ENCODE data around the gene CDH2.

CDH2 gene

DNA sequence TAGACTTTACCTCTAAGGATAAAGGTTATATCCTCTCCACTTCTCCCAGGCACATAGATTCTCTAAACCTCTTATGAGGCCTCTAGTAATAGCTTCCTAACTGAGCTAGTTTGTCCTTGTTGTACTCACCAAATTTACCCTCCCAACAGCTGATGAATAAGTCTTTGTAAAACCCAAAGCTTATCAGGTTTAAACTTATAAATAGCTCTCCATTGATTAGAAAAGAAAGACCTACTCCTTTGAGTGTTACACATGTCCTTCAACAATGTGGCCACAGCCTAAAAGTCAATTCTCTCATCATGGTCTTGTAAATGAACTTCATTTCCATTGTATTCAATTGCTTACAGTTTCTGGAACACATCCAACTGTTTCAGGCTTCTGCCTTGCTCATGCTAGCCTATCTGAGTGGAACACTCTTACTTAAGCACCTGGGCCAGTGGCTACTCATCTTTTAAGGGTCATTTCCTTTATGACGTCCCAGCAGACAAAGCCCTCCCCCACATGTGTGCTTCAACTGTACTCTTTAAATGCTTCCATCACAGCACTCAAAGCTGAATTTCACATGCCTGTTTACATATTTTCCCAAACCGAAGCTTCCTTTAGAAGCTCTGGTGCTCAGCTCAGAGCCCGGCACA, 131.6 kb downstream of the CDH2 start:
- no peak overlapping the region for H3K4me3 ChIP-seq (ENCODE audit: low read depth, low read length)

DNA sequence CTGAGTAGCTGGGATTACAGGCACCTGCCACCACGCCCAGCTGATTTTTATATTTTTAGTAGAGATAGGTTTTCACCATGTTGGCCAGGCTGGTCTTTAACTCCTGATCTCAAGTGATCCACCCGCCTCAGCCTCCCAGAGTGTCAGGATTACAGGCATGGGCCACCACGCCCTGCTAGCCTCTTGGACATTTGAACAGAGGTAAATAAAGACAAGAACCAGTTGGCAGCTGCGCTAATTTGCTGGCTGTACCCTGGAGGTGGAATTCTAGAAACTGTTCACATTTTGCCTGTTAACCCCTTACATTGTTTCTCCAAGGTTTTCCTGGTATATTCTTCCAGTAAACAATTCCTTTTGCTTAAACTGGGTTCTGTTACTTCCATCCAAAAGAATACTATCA, 132.9 kb downstream of the CDH2 start:
- no peak overlapping the region for H3K4me3 ChIP-seq (ENCODE audit: low read depth, low read length)

DNA sequence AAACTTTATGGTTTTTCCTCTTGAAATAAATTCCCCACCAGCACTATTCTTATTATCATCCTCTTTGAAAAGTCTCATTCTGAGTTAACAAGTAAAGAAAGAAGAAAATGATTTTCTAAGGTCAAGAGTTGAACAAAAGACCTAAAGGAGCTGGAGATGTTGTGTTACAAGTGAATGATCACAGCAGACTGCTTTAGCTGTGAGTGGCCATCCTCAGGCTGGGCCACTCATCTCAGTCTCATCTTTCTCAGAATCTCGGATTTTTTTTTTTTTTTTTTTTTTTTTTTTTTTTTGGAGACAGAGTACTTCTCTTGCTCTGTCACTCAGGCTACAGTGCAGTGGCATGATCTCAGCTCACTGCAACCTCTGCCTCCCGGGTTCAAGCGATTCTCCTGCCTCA, 133.3 kb downstream of the CDH2 start:
- H3K4me3 ChIP-seq (ENCODE audit: low read depth, low read length): no peak overlapping the region

DNA sequence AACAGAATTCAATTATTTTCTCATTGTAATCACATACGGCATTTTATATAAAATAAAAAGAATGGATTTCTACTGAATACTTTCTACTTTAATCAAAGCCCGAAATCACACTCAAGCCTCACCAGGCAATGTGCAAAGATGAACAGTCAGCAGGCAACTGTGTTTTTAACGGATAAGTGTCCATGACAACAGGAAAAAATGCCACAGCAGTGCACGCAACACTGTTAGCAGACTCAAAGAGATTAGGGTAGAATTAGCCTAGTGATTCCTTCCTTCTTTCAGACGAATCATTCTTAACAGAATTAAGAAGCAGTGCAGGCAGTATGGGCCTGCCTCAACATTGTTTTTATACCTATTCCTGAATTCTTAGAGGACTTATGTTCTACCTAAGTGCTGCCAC, 135.6 kb downstream of the CDH2 start:
- no peak overlapping the region for H3K4me3 ChIP-seq (ENCODE audit: low read depth, low read length)

DNA sequence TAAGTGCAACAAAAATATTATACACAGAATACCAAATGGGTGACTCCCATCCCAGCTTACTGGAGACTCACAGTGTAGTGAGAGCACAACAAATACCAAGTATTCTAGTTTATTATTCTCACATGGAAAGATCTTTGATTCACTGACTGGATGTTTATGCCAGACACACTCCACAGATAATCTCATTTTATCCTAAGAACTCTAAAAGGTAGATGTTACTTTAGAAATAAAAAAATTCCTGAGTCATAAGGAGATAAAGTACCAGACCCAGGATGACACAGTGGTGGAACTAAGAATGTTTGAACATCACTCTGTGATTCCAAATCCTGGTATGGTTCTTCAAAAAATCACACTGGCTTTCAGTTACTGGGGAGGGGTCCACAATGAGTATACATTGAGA, 136.2 kb downstream of the CDH2 start:
- no peak overlapping the region for H3K4me3 ChIP-seq (ENCODE audit: low read depth, low read length)

DNA sequence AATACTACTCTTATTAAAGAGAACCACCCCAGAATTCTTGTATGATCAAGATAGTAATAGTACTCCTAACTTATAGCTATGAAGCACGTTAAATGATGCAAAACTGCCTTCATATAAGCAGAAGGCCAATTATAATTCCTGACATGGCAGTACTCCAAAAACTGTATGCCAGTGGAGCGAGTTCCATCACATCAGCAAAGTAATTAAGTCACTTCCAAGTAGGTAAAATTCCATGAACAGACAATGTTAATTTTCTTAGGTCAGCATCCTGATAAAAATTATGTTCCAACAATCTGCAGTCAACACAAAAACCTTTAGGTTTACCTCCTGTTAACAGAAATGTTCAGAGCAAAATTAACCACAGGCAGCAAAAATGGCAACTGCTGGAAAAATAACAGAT, 136.7 kb downstream of the CDH2 start:
- H3K4me3 ChIP-seq (ENCODE audit: low read depth, low read length): no peak overlapping the region

DNA sequence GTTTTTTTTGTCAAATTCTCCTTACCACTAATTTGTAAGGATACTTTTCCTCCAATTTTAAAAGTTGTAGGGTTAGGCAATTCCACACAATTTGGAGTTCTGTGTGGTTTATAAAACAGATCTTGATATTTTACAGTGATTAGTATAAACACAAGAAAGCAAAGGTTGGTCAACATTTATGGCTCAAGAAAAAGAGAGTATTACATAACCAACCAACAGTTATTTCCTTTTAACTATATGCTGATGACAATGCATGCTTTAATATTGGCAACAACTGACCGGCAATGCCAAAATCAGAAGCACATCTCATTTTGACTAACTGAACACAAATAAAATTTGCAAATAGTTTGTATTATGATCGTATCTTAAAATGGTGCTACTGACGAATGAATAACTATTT, 137.2 kb downstream of the CDH2 start:
- no peak overlapping the region for H3K4me3 ChIP-seq (ENCODE audit: low read depth, low read length)

DNA sequence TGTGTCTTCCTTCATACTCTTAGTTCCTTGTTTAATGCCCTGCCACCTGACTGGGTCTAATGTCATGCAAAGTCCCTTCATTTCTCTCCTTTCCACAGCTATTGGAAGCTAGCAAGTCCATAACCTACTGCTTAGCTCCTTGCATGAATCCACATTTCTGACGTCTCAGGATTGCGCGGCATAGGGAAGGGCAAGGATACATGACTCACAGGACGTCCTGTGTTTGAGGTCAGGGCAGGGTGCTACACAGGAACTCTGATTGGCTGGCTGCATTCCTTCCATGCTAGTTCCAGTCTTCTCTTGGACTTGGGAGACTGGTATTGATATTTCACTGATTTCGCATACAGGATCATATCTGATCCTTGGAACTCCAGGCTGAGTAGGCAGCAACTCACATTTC, 137.9 kb downstream of the CDH2 start:
- H3K4me3 ChIP-seq (ENCODE audit: low read depth, low read length): no peak overlapping the region

DNA sequence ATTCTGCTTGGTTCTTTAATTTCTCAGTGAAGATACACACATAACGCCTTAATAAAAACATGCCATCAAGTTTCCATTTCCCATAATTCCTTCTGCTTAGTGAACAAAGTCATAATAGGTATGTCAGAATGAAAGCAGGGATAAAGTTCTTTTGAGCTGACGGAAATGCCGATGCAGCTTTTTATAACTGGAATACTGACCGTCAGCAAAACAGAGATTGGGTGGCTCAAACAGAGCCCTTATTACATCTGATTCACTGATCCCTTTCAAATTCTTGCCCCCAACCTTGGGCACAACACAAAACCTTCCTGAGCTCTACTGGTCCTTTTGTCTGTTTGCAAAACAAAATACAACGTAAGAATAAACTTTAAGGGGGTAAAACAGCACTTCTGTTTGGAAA, 140.4 kb downstream of the CDH2 start:
- no peak overlapping the region for H3K4me3 ChIP-seq (ENCODE audit: low read depth, low read length)

DNA sequence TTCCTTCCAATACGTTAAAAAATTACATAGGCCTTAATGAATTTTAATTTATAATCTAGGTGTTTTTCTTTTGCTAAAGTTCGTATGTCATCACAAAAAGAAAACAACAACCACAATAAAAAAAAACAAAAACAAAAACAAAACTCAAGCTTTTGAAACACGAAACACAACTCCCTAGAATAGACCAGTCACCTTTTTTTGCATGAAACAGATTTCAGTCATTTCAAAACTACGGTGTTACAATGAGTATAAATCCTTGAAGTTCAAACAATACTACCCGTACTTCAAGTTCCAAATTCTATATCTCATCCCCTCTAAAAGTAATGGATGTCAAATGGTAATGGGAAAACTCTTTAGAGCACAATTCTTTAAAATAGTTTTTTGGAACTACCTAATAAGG, 142.4 kb downstream of the CDH2 start:
- H3K4me3 ChIP-seq (ENCODE audit: low read depth, low read length): no peak overlapping the region

DNA sequence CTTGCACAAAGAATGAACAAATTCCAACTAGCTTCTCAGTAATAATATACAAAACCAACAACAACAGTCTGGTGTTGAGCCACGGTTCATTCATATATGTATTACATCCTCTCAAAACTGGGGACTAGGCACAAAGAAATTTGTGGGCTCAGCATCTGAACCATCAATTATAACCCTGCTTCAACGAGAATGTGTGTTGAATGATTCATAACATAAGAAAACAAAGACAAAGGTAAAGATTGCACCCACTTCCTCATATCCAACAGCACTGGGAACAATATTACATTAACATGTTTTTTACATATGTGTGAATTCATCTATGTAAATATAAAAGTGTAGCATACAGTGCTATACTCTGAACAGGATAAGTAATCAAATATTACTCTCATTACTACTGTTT, 144.8 kb downstream of the CDH2 start:
- H3K4me3 ChIP-seq (ENCODE audit: low read depth, low read length): no peak overlapping the region

DNA sequence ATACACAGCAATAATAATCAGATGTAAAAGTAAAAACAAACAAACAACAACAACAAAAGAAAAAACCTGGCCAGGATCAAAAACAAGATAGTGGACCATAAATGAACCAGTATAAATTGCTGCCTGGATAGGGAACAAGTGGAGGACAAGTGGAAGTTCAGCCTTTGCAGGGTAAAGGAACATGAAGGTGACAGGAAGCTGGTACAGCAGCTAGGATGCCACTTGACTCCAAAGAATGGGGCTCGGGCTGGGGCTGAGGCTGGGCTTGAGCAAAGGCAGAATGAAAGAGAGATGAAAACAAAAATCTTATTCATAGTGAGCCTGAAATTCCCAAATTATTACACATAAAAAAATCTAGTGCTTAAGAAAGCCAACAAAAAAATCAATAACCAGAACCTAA, 146.5 kb downstream of the CDH2 start:
- no peak overlapping the region for H3K4me3 ChIP-seq (ENCODE audit: low read depth, low read length)

DNA sequence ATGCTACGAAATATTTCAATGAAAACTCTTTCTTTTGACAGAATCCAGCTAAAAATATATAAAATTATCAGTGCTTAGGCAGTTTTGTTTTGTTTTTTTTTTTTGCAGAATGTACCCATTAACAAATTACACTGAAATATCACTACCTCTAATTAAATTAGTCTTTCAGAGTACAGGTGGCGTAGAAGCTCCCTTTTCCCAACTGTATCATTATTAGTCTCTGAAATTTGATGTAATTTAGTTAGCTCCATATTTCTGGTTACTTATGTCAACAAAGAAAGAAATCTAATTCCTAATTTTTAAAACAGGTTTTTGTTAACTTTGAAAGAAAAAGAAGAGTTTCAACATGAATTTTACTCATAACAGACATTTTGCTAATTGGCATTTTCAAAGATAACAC, 149.2 kb downstream of the CDH2 start:
- H3K4me3 ChIP-seq (ENCODE audit: low read depth, low read length): no peak overlapping the region

DNA sequence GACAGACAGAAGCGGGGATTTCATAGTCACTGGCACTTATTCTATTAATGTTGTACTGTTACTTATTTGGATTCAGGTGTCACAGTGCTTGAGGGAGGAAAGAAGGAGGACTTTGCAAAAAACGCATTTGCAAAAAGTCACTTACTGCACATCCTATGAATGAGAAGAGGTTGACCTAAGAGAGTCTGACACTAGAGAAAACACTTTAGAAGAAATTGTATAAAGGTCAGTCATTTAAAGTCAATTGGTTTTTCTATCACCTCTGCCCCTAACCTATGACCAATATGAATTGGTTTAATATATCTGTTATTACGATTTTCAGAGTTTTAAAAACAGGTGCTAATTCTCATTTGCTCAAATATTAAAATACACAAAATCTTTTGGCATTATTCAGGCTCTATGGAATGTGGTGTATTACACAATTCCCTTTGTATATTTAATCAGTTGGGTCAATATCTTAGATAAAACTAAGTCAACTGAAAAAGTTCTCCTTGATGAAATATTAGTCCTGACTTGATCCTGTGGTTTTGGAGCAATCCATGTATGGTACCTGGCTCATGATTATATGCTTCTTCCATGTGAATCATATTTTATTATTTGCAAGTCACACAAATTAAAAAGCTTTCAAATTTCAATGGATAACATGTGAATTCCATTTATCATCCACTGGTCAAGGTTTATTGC, 157.4 kb downstream of the CDH2 start:
- H3K4me3 ChIP-seq (ENCODE audit: low read depth, low read length): no peak overlapping the region

DNA sequence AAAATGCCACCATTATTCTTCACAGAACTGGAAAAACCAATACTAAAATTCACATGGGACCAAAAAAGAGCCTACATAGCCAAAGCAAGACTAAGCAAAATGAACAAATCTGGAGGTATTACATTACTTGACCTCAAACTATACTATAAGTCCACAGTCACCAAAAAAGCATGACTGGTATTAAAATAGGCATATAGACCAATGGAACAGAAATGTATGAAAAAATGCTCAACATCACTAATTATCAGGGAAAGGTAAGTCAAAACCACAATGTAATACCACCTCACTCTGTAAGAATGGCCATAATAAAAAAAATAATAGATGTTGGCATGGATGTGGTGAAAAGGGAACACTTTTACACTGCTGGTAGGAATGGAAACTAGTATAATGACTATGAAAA, 158.6 kb downstream of the CDH2 start:
- H3K4me3 ChIP-seq (ENCODE audit: low read depth, low read length): no peak overlapping the region

DNA sequence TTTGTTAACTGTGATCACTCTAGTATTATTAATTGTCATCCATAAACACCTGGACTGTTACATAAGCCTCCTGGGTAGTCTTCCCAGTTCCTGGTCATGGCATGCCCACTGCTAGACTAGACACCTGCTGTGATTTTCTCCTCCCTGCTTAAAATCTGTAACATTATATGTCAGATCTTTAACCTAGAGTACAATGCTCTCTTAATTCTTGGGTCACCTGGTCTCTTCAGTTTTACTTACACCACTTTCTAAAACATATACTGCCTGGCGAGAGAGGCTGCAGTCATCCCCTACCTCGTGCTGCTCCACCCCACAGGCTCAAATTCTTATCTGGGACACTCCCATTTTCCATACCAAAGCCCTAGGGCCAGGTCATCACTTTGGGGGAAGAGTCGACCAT, 161.3 kb downstream of the CDH2 start:
- H3K4me3 ChIP-seq (ENCODE audit: low read depth, low read length): no peak overlapping the region

DNA sequence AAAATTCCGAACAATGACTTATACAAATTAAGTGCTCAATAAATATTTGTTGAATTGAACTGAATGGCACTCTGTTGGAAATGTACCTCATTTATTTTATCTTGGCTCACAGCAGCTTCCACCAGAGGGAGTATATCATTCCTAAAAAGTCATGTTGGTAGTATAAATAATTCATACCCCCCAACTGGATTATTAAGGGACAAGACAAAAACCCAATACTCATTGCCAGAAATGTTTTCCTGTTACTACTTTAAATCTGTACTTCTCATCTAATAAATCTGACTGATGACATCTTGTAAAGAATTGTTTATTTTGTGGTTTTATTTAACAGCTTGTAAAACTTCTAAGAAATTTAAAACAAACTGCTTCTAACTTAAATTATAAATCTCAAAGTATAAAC, 163.9 kb downstream of the CDH2 start:
- H3K4me3 ChIP-seq (ENCODE audit: low read depth, low read length): no peak overlapping the region

DNA sequence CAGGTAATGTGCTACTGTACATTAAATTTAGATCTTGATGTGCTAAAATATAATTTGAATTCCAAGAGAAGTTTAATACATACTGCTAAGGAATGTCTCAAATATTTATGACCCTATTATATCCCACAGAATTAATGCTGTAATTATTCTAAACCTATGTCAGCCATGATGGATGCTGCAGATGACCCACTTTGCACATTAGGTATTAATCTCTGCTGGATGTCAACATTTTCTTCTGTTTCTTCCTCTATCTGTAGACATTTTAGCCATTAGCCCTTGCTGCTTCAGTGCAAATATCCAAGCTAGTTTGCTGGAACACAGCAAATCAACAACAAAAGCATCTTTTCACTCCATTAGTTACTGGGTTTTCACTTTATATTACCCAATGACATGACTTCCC, 164.6 kb downstream of the CDH2 start:
- no peak overlapping the region for H3K4me3 ChIP-seq (ENCODE audit: low read depth, low read length)

DNA sequence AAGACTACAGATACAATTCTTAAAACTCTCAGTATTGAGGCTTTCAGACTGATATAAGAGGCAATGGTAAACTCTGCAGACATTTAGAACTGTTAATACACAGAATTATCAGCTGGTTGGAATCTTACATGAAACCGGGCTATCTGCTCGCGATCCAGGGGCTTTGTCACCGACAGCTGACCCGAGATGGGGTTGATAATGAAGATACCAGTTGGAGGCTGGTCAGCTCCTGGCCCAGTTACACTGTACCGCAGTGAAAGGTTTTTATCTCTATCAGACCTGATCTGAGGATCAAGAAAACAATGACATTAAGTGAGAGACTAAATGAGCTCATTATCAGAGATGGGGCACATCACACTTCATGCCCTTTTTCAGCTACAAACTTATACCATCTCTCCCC, 167.3 kb downstream of the CDH2 start:
- H3K4me3 ChIP-seq (ENCODE audit: low read depth, low read length): no peak overlapping the region

DNA sequence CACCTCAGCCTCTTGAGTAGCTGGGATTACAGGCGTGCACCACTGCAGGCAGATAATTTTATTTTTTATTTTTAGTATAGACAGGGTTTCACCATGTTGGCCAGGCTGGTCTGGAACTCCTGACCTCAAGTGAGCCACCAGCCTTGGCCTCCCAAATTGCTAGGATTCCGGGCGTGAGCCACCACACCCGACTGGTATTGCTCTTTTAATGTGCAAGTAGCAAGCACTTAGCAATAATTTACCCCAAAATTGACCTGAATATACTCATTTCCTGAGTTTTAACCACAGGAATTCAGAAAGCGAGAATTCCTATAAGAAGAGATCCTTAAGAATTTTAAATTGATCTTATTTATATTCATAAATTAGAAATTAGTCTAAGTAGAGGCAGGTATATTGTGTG, 169.1 kb downstream of the CDH2 start:
- H3K4me3 ChIP-seq (ENCODE audit: low read depth, low read length): no peak overlapping the region

DNA sequence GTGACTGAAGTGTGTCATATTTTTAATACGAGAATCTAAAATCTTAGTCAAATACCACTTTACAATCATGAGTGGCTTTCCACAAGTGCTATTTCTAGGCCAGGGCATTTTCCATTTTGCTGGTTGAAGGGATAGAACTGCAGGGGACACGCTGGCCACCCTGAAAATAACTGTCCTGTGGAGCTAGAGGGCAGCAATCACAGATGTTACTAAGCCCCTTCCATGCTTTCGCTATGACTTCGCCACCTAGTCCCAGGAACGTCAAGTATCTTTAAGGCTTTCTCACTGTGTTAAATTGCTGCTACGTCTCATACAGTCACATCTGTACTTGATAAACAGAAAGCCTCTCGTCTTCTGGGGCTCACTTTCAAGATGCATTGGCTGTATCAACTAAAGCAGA, 171.8 kb downstream of the CDH2 start:
- no peak overlapping the region for H3K4me3 ChIP-seq (ENCODE audit: low read depth, low read length)

DNA sequence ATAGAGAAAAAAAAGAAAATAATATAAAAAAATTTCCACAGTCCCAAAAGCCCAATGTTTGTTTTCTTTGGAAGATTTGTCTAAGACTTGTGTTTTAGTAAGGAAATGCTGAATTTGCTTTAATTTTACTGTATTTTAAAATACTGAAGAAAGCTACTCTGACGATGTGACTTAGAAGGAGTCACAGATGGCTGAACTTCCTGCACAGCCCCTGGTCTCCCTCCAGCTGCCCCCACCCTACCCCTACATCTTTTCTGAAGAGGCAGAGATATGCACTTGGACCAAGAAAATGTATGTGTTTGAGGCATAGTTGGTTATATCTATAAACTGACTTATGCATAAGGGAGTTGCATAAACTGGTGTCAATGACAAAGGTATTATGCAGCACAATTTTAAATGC, 172.3 kb downstream of the CDH2 start:
- H3K4me3 ChIP-seq (ENCODE audit: low read depth, low read length): no peak overlapping the region

DNA sequence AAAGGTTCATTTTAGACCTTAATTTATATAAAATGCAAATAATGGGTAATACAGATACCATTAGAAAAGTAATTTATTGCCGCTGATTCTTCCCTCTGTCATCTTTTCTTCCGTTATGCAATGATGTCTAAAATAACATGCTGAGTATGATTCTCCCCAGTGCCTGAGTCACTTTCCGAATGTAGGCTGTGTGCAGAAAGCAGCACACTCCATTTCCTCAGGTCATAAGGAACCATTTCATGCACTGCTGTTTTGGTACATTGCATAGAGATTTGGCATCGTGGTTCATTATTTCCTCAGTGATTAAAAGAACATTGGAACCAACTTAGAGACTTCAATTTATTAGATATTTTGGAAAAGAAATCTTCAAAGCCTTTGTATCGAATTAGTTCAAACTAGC, 173.5 kb downstream of the CDH2 start:
- H3K4me3 ChIP-seq (ENCODE audit: low read depth, low read length): no peak overlapping the region
